ENCODE measurements around the gene LHX2.

Gene LHX2

DNA sequence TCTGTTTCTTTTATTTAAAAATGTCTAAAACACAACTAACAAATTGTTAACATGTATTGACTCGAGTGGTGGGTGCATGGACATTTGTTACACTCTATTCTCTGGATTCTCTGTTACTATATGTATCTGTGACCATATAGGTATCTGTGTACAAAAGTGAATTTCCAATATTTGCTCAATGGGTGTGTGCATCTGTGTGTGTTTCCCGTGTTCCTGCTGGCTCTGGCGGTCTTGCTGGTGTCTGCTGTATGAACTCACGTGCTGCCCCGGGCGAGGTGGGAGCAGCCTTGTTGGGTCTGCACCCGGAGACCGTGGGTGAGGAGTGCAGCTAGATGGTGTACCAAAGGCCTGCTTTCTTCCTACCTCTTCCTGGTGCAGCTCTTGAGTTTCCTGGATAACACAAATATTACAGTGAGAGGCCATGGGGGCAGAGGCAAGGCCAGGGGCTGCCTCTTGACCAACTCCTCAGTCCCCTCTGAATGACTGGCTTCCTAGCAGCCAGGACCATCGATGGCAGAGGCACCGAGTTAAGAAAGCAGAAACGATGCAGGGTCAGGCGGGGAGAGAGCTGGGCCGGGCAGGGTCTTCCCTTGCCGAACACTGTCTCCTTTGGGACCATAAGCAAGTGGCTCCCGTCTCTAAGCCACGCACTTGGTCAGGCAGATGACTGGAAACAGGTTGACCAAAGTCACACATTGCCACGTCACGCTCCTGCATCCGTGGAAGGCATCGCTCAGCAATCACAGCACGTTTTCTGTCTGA, 49.5 kb downstream of the LHX2 start:
- no peak for DNase-seq (ENCODE audit: low read depth, low spot score)

DNA sequence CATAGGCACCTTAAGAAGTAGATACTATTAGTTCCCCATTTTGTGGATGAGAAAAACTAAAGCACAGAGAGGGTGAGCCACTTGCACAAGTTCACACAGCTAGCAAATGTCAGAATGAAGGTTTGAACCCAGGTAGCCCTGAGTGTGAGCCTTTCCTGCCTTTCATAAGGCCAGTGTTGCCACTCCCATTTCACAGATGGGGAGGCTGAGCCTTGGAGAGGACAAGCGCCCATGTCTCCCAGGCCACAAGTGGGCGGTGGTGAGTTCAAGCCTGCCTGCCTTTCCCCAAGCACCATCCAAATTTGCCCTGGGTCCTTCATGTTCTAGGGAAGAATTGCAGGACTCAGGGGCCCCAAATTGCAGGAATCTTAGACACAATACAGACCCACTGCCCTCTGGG, 50.6 kb downstream of the LHX2 start:
- DNase-seq (ENCODE audit: low read depth, low spot score) = no peak

DNA sequence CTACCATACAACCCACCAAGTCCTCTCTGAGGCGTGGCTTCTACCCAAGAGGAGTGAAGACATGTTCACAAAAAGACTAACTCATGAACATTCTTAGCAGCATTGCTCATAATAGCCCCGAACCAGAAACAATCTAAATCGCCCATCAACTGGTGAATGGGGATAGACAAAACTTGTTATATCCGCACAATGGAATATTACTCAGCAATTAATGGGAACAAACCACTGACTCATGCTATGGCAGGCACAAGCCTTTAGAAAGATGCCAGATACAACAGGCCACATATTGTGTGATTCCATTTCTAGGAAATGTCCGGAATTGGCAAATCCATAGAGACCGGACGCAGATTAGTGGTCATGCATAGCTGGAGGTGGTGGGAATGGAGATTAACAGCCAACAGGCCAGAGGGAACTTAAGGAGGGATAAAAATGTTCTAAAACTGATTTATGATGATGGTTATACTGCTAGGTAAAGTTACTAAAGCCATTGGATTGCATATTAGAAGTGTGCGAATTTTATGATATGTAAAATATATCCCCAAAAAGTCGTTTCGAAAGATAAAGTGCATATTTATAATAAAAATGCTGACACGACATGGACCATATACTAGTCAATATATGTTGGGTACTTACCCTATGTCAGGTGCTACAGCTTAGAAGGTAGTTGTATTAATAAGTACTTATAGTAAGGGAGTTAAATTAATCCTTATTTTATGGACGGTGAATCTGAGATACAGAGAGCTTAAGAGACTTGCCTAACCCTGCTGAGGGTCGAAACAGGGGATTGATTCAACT, 55.4 kb downstream of the LHX2 start:
- DNase-seq (ENCODE audit: low read depth, low spot score) = no peak

DNA sequence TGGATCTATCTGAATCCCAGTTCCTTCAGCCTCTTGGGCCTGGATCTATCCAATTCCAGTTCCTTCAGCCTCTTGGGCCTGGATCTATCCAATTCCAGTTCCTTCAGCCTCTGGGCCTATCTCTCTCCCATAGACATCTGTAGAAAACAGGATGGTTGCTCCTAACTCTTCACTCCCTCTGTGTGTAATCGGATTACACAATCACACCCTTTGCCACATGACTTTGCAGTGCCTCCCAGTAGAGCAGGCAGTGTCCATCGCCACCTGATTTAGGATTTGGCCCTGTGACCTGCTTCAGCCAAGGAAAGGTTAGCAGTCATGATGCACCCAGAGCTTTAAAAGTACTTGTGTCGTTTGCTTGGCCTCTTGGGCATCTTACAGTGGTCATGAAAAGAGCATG, 56.7 kb downstream of the LHX2 start:
- DNase-seq (ENCODE audit: low read depth, low spot score) = no peak

DNA sequence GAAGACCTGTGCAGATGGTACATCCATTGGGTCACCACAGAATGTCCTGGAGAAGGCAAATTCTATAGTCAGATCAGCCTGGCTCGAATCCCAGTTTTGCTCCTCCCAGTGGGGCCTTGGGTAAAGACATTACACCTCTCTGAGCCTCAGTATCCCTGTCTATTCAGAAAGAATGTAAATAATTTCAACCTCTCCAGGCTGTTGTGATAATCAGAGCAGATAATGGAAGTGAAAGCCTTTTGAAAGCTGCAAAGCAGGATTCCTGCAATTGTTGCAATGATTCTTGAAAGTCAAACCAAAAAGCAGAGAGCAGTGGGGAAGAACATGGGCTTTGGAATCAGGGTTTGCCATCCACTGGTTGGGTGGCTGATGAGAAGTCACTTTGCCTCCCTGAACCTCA, 63.2 kb downstream of the LHX2 start:
- no peak for DNase-seq (ENCODE audit: low read depth, low spot score)

DNA sequence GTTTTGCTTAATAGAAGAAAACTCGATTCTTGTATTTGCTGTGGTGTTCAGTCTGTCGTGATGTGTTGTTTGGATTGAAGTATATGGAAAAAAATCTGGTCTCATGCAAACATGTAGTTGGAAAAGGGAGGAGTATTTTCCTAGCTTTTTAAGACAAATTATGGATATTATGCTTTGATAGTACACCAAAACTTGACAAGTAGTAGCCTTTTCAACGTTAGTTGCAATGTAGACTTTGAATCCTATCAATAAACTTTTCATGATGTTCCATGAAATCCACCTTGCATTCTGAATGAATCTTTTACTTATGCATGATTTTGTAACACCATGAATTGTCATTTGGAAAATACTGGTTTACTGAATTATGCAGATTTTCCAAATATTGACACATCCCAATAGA, 64.2 kb downstream of the LHX2 start:
- no peak for DNase-seq (ENCODE audit: low read depth, low spot score)

DNA sequence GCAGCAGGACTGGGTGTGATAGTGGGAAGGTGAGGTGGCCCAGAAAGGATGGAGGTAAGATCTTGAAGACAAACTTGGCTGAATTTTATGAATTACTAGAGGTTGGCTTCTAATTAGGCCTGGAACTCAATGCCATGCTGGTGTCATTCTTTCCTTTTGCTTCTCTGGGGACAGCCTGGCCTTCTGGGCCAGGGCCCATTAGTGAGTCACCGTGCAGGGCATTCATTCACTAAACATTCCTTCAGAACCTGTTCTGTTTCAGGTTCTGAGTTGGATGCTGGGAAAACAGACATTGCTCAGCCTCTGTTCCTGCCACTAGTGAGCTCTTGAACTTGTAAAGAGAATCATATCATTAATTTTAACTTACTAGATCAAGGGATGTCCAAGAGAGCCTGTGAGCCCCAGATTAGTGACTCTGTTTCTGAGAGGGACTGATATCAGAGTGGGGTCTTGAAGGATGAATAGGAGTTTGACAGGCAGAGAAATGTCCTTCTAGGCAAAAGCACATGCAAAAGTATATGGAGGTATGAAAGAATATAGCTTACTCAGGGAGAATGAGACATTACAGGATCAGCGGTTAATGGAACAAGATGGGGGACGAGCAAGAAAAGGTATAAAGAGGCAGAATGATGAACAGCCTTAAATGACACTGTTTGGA, 66.5 kb downstream of the LHX2 start:
- no peak for DNase-seq (ENCODE audit: low read depth, low spot score)

DNA sequence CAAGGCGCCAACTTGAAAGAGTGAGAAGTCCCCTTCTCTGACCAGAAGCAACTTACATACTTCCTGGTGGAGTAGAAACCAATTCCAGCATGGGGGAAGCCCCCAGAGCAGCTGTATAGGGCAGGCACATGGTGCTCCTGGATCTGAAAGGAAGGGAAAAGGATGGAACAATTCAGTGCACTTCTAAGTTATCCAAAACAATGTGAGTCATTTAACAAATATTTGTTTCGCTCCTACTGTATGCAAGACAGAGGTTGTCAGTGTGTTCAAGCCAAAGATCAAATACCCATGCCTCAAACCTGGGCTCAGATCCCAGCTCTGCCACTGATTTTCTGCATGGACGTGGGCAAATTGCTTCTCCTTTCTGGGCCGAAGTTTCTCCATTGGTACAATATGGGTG, 67.1 kb downstream of the LHX2 start:
- DNase-seq (ENCODE audit: low read depth, low spot score) = no peak

DNA sequence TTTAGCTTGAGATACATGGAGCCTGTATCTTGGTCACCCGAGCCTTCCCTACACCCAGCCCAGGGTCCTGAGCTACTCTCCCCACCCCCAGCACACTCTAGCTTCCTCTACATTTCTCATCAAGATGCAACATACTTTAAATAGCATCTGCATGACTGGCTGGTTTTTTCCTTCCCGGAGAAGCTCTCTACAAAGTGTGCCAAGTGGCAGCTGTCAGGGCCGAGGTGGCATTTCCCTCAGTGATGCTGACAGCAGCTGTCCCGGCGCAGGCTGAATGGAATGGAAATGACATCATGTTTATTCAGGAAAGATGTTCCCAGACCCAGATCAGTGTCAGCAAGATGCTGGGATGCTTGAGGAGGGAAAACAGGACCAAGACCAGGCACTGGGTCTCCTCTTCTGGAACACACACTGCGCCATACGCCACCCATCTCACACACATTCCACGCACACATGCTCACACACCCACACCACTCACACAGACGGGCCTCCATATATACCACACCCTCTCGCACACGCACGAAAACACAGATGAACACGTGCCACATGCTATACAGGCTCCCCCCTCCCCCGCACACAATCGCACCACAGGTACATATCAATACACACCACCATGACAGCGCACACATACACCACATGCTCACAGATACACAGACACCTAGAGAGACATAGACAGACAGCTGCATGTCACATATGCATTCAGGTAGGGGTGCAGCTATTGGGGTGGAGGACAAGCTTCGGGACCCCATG, 67.8 kb downstream of the LHX2 start:
- DNase-seq (ENCODE audit: low read depth, low spot score) = no peak

DNA sequence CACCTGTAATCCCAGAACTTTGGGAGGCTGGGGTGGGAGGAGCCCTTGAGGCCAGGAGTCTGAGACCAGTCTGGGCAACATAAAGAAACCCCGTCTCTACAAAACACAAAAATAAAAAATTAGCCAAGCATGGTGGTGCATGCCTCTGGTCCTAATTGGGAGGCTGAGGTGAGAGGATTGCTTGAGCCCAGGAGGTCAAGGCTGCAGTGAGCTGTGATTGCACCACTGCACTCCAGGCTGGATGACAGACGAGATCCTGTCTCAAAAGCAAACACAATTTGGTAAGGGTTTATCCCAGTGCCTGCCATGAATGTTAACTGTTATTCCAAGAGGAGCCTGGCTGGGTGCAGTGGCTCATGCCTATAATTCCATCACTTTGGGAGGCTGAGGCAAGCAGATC, 71.1 kb downstream of the LHX2 start:
- no peak for DNase-seq (ENCODE audit: low read depth, low spot score)

All from activated naive CD8-positive, alpha-beta T cell treated with anti-CD3 and anti-CD28 coated beads, Interleukin-2, amount 50 U/mL, for 16 hours (primary cell).